NCI-H345 (cell line): ENCODE measurements around the gene LBHD2.
A peak's percentile ranks its signal among the peaks of the same experiment; 100 is the strongest.

Source experiments
- DNase-seq: peaks from one replicate; lab custom pipeline; 2025; lab: John Stamatoyannopoulos, UW

The LBHD2 gene

DNA sequence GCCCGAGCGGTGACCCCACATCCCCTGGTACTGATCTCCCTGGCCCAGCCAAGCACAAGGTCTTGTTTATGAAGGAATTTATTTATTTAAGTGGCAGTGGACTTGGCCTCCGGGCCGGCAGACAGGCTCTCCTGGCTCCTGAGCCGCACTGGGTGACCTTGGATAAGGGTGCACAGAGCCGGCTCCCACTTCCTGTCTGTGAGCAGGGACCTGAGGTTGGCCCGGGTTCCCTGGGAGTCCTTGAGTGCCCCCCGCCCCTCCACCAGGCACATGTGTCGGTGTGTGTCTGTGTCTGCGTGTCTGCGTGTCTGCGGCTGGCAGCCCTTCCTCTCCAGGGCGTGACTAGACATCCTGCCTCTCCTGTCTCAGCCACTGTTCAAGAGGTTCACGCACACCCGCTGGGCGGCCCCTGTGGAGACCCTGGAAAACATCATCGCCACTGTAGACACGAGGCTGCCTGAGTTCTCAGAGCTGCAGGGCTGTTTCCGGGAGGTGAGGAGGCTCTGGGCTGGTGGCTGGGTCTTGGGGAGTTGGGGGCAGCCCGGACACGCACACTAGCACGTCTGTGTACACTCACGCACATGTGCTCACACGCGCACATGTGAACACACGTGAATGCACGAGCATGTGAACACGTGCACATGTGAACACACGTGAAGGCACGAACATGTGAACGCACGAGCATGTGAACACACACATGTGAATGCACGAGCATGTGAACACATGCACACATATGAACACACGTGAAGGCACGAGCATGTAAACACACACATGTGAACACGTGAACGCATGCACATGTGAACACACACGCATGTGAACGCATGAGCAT, 48.6 kb downstream of the LBHD2 start:
- DNase-seq: peak; percentile 63

DNA sequence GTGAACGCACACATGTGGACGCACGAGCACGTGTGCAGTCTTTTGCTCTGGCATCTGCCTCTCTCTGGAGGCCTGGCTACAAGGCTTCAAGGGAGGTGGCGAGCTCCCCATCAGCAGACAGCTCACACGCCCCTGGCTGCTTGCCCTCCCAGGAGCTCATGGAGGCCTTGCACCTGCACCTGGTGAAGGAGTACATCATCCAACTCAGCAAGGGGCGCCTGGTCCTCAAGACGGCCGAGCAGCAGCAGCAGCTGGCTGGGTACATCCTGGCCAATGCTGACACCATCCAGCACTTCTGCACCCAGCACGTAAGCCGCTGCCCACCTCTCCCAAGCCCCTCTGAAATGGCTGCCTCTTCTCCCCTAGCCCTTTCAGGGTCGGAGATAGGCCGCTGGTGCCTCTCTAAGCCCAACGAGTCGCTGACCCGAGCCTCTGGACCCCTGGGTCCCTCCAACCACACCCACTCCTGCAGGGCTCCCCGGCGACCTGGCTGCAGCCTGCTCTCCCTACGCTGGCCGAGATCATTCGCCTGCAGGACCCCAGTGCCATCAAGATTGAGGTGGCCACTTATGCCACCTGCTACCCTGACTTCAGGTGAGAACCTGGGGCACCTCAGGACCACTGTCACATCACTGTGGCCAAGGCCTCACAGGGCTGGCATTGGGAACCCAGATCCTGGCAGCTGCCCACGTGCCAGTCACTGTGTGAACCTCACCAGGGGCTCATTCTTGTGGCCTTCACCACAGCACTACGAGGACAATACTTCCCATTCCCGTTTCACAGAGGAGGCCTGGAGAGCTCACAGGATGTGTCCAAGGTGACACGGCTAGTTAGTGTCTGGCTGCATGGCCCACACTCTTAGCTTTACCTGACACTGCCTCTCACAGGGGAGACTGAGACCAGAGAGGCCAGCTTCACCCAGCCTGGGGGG, 49.5 kb downstream of the LBHD2 start:
- DNase-seq: peak; percentile 12

DNA sequence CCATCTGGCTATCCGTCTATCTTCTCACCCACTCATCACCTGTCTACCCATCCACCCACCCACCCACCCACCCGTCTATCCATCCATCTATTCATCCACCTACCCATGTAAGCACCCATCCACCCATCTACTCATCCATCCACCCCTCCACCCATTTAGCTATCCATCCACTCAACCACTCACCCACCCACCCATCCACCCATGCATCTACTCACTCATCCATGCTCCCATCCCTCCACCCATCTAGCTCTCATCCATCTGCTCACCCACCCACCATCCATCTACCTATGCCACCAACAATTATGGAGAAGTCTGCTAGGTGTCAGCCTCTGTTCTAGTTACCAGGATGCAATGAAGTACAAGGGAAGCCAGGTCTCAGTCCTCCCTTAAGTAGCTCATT, 50.4 kb downstream of the LBHD2 start:
- no peak for DNase-seq

DNA sequence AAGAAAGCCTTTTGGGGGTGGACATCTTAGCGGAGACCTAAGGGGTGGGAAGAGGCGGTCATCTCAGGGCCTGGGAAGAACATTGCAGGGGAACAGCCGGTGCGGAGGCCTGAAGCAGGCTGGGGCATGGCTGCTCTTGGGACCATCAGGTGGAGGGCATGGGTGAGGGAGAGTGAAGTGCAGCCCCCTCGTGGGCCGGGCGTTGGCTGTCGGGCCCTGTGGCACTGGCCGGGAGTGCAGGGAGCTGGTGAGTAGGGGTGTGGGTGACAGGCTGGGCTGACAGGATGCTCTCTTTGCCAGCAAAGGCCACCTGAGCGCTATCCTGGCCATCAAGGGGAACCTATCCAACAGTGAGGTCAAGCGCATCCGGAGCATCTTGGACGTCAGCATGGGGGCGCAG, 50.9 kb downstream of the LBHD2 start:
- DNase-seq: no peak

DNA sequence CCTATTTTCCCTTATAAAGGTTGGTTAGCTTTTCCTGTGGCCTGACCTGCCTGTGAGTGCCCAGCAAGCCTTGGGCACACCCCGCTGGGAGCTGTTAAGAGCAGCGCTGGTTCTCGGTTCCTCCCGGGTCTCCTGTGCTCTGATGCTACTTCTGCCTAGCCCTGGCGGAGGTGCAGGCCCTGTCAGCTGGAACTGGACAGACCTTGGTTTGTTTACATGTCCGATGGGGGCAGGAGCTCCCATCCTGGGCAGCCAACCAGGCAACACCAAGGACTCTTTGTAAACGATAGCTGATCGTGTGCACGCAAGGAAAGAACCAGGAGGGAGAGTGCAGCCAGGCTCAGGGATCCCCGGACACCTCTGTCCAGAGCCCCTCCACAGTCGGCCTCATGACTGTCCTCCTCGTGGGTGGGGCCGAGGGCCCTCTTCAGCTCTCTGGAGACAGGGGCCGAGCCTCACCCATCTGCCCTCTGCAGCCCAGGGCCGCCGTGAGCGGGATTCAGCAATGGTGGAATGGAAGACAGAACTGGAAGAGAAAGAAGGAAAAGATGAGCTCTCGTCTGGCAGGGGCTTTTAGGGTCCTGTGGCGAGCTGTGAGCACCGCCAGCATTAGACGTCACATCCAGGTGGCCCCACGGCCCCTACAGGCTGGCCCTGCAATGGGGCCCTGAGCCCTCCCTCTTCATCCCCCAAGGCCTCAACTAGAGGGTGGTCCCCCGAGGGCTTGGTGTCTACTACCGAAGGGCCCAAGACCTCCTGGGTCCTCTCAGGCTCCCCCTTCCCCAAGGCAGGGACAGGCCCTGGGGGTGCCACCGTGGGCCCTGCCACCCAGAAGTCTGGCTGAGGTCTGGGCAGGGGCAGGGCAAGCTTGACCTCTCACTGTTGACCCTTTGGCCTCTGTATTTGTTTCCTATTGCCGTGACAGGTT, 51.6 kb downstream of the LBHD2 start:
- DNase-seq: no peak

DNA sequence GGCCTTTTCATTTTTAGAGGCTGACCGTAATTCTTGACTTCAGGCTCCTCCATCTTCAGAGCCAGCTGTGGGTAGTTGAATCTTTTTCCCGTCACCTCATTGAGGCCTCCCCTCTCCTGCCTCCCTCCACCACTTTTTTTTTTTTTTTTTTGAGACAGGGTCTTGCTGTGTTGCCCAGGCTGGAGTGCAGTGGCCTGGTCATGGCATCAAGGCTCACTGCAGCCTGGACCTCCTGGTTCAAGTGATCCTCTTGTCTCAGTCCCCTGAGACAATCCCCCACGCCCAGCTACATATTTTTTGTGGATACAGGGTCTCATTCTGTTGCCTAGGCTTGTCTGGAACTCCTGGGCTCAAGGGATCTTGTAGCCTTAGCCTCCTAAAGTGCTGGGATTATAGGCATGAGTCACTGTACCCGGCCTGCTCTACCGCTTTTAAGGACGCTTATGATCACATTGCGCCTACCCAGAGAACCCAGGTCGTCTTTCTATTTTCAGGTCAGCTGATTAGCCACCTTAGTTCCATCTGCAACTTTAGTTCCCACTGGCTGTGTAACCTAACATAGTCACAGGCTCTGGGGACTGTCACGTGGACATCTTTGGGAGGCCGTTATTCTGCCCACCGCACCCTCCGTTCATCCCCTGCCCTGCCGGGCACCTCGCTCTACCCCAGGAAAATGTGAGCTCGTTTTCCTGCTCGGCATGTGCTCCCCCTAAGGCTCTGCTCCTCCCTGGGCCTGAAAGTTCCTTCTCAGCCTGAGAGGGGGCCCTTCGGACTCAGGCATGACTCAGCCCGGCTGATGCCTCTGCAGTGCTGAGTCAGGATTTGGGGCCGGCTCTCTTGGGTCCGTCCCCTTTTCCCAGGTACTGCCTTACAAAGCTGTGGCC, 52.6 kb downstream of the LBHD2 start:
- no peak for DNase-seq

DNA sequence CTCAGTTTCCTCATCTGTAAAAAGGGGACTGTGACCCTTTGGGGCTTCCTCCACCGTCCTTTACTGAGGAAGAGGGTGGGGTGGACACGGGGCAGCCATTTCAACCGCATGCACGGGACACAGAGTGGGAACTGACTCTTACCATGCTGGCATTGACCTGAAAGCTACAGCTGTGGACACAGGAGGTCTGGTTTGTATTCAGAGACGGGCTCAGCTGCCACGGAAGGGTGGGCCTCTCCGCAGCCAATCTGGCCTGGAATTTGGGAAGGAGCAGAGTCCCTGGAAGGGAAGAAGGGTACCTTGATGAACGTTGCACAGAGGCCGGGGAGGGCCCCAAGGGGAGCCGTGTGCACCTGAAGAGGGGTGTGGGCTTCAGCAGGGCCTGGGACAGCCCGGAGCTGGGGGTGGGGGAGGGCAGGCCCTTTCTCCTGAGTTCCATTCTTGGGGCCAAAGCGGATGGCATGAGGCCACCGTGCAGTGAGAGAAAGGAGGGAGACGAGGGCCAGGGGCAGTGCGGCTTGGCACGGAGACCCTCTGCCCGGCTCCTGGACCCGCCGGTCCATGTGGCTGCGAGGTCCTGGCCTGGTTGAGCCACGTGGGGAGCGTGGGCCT, 53.8 kb downstream of the LBHD2 start:
- no peak for DNase-seq

DNA sequence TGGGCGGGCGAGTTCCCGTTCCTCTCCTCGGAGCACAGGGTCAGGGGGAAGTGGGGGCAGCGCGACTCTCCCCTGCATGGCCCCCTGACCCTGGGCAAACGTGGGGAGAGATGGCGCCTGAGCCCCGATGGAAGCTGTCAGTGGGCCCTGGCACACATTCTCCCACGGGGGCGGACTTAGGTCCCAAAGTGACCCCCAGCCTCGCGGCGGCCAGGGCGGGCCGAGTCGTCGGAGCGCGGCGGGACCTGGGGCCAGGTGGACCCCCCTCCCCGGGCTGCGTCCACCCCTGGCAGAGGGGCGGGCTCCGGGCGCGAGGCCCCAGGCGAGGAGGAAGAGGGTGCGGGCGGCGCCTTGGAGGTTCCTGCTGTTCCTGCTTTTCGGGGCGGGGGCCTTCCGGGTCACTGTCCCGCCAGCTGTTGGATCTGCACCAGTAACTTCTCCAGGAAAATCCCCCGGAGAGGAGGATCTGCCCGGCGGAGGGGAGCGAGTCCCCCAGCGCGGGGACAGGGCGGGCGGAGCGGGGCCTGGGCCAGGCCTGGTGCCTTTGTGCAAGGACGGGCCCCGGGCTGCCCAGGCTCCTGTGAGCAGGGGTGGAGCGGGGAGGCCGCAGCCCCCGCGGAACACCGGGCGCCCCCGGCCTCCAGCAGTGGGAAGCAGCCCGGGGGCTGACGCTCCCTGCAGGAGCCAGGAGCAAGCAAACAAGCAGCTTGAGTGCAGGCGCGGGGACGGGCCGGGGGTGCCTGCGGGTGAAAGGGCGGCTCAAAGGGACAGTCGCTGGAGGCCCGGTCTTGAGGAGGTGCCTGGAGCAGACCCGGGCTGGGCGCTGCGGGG, 54.5 kb downstream of the LBHD2 start:
- DNase-seq: no peak

DNA sequence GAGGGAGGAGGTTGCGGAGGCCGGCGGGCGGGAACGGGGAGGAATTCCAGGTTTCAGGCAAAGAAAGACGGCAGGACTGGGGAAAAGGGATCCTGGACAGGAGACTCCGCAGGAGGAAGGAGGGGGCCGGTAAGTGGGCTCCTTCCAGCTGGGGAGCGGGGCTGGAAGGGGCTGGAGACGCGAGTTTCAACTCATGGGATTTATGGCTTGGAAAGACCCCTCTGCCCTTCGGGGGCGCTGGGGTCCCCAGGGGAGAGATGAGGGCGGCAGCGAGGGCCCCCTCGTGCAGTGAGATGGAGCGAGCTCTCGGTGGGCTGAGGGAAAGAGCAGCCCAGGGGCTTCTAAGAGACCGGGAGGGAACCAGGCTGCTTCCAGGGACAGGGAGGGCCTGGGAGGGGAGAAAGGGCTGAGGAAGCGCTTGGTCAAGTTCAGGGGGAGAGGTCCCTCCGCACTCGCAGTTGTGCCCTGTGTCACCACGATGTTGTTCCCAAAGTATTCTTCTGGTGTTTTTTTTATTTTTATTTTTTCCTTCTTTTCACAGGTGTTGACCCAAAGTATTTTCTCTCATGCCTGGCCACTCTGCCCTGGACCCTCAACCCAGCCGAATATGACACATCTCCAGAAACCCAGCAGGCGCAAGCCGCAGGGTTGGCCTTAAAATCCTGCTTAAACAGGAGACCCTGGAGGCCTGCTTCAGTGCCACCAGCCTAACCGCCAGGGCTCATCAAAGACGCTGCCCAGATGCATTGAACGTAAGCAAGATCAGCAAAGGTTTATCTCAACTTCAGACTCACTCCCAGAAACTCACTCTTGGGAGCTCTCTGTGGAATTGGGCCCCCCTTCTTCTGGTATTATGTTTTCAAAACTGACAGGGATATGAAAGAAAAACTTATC, 55.4 kb downstream of the LBHD2 start:
- no peak for DNase-seq
